GM19238 (cell line): Measurements from ENCODE around the gene HID1.
"Not testable (repeated sequence)": the region's sequence is repeated elsewhere in the genome, so short reads cannot be mapped to it uniquely, and the experiment has no call there.

Source experiments
- DNase-seq: peaks from one replicate; pipeline ENCODE4 v3.0.0; 2011; ENCODE audit warnings: low spot score; ENCODE audit not compliant: insufficient read length

HID1 gene, protein sequence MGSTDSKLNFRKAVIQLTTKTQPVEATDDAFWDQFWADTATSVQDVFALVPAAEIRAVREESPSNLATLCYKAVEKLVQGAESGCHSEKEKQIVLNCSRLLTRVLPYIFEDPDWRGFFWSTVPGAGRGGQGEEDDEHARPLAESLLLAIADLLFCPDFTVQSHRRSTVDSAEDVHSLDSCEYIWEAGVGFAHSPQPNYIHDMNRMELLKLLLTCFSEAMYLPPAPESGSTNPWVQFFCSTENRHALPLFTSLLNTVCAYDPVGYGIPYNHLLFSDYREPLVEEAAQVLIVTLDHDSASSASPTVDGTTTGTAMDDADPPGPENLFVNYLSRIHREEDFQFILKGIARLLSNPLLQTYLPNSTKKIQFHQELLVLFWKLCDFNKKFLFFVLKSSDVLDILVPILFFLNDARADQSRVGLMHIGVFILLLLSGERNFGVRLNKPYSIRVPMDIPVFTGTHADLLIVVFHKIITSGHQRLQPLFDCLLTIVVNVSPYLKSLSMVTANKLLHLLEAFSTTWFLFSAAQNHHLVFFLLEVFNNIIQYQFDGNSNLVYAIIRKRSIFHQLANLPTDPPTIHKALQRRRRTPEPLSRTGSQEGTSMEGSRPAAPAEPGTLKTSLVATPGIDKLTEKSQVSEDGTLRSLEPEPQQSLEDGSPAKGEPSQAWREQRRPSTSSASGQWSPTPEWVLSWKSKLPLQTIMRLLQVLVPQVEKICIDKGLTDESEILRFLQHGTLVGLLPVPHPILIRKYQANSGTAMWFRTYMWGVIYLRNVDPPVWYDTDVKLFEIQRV

DNA sequence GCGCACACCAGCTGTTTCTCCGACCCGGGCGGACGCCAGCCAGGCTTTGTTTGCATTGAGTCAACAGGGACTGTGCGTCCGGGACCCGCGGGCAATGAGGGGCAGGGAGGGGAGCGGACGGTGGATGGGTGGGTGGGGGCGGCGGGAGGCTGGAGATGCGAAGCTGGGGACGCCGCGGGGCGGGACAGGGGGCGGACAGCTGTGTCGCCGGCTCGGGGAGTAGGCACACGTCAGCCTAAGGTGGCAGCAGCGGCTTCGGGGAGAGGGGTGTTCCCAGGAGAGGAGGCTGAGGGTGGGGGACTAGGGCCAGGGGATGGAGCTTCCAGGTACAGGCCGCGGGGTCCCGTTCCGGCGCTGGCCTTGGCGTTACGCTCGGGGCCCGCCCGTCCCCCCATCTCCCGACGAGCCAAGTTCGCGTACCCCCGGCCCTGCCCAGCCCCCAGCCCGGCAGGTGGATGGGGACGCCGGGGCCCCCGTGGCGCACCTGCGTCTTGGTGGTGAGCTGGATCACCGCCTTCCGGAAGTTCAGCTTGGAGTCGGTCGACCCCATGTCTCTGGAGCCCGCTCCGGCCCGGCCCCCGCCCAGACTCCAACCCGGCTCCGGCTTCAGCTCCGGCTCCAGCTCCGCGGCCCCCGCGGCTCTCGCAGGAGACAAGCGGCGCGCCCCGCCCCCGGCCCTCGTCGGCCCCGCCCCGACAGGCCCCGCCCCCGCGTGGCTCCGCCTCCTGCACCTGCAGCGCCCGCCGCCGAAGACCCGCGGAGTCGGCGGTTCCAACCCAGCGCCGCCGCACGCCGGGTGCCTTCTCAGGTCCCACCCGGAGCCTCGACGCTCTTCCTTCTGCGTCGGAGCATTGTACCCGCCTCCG lies at the start of gene HID1:
TSS of gene HID1 (minus strand) at position 653 of the 866 bp plus-strand sequence. CDS start at position 550, 103 bp downstream.
- DNase-seq, result peak; percentile 76

DNA sequence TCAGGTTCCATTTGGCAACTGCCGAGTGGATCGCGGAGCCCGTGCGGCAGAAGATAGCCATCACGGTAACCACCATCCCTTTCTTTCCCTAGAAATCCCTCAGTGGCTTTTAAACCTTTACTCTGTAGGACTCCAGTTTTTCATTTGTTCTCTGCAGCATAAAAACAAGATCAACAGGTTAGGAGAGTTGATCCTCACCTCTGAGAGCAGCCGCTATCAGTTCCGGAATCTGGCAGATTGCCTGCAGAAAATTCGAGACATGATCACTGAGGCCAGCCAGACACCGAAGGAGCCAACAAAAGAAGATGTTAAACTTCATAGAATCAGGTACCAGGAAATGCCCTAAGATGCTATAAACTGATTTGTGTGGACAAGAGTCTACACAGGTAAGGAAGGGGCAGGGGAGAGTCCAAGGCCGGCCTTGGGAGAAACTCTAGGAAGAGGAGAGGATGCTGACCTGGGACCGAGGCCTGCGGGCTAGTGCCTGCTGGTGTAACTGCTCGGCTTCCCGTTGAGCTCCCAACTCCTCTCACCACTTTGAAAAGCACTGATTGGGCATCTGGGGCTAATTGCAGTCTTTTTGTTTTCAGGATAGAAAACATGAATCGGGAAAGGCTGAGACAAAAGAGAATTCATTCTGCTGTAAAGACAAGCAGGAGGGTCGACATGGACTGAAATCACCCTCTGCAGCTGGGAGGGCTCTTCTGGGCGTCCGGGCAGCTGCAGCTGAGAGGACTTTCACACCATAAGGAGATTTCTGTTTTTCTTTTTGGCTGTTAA lies 48.0 kb upstream of the HID1 start:
- no peak for DNase-seq

DNA sequence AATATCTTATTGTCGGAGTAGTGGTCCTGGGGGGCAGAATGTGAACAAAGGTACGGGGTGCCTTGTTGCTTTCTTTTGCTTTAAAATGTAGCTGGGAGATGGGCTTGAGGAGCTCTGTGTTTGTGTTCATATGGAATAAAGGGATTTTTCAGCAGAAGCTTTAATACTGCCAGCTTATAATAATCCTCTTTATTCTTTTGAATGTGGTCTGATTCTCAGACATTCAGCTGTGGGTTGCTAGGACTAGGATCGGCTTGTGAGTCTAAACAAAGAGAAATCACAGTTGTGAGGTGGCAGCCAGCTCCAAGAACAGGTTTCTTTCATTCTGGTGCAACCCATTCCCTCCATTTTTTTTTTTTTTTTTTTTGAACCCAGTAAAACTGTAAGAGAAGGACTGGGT lies 47.2 kb upstream of the HID1 start:
- no peak for DNase-seq

DNA sequence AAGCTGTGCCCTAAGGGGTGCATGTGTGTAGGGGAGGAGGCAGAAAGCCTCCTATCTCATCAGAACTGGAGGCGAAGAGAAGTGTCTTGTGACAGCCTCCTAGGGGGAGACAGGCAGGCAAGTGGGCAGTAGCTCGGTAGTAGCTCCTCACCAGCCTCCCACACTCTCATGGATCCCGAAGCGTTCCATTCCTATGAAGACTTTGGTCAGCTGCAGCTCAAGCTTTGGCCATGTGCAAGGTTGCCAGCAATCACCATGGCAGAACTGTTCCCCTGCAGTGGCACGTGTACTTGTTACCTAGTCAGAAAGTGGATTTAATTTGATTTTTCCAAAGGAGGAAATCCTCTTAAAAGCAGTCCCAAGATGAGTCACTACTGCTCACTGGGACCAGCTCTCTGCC lies 46.6 kb upstream of the HID1 start:
- no peak for DNase-seq

DNA sequence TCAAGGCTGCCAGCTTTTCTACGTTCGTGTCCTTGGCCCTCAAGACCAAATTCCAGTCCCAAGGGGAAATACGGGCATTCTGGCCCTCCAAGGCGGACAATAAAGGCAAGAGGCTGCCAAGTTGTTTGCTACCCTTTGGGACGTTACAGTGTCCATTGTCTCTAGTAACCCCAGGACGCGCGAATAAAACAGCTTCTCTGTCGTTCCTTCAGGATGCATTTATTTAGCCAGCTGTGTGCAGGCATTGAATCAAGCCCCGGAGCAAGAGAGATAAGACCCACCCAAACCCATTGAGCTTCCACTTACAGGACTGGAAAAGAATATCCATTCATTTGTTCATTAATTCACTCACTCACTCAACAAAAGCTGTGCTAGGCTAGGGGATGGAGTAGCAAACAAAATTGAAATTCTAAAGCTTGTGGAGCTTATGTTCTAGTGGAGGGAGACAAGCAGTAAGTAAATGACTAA lies 40.6 kb upstream of the HID1 start:
- no peak for DNase-seq

DNA sequence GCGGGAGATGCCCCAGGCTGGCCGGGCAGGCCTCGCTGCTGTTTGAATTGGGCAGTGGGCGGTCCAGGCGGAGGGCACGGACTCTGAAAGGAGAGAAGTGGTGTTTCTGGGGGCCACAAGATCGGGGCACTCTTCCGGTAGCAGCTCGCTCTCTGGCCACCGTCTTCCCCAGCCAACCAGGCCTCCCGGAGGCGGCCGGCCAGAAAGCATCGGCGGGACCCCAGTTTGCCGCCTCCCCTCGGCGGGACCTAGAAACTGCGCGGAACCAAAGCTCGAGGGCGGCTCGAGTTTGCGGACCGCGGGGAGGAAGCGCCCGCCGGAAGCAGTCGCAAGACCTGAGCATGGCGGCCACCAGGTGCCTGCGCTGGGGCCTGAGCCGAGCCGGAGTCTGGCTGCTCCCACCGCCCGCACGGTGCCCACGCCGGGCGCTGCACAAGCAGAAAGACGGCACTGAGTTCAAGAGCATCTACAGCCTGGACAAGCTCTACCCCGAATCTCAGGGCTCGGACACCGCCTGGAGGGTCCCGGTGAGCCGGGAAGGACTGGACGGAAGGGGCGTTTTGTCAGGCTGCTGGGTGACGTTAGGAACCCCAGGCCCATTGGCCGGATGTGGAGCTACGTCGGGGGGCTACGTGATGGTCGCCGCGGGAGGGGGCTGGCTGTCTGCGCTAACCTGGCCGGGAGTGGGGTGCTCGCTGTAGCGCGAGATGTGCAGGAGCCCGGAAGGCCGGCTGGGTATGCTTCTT lies 40.0 kb upstream of the HID1 start, which contains the start of gene MRPL58:
TSS of gene MRPL58 (plus strand) at position 325 of the 746 bp plus-strand sequence. CDS start at position 342, 17 bp downstream.
- DNase-seq, result peak; percentile 94

DNA sequence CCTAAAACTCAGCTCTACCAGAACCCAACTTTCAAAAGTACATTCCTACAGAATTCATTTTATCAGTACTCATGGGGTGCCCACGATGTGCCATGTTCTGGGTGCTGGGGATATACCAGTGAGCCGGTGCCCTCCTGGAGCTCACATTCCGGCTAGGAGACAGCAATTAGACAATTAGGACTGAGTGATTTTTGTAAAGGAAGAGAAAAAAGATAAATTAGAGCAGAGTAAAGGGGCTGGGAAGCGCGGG lies 39.5 kb upstream of the HID1 start:
- DNase-seq, result no peak

DNA sequence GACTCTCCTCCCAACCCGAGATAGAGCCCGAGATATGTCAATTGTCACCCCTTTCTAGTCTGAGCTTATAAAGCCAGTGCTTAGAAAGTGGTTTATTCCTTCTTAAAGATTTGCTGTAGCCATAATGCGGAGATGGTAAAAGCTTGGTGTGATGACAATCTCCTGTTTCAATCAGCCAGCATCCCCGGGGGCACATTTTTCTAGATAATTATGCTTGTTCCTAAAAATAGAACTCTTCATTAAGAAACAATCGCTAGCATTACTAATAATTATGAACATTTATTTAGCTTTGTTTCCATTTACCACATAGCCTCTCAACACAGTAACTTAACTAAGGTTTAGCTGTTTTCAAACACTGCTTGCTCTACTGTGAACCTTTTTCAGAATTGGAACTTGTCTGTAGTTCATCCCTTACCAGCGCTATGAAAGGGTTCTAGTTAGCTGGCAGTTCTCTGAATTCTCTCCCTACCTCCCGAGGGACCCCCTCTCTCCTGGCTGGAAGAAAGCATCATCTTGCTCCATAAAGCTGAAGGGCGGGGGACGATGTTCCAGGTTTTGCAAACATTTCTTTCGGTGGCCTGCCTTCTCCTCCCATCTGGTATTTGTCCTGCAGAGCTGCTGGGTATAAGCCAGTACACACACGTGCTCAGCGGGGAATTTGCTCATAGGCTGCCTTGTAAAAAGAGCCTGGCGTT lies 39.0 kb upstream of the HID1 start:
- DNase-seq, result no peak

DNA sequence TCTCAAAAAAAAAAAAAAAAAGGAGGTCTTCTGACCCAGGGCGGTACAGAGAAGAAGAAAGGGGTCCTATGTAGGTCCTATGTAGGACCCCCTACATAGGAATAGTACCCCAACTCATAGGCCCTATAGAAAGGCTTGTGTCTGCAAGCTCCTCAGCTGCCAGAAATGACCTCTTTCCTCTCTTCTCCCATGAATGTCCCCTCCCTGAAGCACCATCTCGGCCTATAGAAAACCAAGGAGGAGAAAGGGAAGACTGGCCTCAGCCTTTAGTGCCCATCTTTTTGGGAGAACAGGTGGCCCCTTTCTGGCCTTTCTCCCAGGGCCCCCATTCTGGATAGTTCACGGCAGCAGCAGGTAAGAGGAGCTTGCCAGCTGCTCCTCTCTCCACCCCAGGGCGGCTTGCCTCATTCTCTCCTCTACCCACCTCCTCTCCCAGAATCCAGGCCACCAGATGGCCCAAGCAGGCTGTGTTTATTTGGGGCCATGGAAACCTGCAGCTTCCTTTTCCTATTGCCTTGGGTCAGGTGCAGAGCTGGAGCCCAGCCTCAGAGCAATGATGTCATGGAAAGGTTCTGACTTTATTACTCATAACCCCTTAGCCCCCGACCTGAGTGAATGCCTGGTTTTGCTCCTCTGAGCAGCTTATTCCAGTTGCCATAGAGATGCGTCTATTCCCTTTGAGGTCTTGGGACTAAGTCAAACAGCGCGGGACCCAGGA lies 38.3 kb upstream of the HID1 start:
- DNase-seq, result no peak

DNA sequence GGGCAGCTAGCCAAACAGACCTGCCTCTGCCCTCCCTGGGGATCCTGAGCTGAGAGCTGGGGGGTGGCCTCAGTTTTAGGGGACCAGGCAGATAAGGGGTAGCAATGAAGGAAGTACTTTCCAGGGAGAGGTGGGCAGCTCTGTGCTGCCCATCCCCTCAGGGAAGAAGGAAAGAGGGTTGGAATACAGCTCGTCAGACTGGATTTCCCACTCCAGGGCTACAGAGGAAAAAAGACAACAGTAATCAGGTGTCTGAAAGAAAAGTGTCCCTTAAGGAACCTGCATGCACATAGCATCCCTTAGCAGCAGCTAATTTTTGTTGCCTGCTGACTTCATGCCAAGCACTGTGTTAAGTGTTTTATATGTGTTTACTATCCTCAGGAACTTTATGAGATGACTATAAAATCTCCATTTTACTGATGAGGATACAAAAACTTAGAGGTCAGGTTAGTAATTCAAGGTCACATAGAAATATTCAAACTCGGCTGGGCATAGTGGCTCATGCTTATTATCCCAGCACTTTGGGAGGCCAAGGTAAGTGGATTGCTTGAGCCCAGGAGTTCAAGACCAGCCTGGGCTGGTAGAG lies 36.7 kb upstream of the HID1 start:
- DNase-seq, result no peak

DNA sequence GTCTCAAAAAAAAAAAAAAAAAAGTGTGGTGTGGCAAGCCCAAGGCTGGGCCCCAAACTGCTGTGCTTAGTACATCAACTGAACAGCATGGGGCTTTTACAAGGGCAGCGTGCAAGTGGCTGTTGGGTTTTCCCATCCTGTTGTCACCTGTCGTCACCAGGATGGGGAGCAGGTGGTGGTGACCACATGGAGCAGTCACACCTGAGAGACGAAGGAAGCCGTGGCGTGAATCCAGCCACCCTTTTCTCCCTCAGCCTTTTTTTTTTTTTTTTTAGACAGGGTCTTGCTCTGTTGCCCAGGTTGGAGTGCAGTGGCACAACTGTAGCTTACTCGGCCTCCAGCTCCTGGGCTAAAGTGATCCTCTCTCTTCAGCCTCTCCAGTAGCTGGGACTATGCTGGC lies 35.8 kb upstream of the HID1 start:
- DNase-seq, result no peak

DNA sequence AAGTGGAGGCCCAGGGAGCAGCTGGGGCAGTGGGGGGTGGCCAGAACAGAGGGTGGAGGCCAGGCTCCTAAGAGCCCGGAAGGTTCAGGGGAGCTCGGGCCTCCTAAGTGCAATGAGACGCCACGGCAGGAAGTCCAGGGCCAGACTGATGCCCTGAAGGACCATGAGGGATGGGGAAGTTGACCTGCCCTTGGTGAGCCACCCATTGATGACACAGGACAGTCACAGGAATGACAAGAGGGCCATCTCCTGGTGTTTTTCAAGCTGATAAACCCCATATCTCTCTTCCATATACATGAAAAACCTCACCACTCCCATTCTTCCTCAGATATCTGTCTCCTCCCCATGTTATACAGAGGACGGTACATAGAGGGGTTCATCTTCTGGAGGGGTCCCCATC lies 34.1 kb upstream of the HID1 start:
- no peak for DNase-seq

DNA sequence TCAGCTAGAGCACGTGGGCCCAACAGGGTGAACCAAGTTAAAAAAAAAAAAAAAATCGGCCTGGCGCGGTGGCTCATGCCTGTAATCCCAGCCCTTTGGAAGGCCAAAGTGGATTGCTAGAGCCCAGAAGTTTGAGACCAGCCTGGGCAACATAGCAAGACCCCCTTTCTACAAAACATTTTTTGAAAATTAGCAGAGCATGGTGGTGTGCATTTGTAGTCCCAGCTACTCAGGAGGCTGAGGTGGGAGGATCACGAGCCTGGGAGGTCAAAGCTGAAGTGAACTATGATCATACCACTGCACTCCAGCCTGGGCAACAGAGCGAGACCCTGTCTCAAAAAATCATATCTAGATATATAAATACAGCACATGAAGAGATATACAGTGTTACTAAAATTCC lies 33.5 kb upstream of the HID1 start:
- not testable (repeated sequence) for DNase-seq

DNA sequence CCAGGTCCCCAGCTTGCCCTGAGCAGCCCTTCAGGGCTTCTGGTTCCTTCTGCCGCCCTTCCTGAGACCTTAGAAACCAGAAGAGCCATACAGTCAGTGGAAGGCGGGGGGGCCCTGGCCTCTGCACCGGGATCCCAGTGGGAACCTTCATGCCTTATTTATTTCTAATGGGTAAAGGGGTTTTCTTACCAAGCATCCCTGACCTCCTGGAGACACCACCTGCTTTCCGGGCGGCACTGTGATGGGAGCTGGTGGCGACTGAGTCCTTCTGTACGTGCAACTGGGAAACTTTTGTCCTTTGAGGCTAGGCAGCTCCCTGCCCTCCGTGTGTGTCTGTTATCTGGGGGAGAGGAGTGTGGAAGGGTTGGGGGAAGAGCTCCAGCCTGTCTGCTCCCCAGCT lies 32.7 kb upstream of the HID1 start:
- no peak for DNase-seq

DNA sequence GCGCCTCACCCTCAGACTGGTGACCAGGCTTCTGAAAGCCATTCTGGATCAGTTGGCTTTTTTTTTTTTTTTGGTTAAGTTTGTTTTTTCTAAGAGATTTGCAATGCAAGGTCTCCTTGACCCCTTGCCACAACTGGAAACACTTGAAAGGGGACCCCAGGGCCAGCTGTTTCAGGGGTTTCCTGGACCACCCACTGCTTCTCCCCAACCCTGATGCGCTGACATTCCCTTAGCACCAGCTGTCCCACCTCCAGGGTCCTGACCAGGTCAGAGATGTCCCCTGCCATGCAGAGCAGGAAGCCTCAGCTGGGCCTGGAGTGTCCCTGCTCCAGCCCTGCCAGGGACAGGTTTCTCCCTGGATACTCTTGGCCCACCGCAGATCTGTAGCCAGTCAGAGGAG lies 31.8 kb upstream of the HID1 start:
- DNase-seq, result no peak

DNA sequence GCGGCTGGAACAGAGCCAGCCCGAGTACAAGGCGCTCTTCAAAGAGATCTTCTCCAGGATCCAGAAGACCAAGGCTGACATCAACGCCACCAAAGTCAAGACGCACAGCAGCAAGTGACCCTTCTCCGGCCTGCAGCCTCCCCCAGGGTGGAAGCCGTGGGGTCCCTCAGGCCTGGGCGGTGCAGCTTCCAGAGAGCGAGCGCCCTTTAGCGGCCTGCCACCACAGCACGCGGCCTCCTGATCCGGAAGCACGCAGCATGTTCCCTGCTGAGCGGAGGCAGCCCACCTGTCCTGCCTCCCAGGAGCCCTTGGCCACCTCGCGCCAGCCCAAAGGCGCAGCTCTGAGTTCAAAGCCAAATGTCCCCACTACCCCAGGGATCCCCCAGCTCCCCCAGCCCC lies 31.4 kb upstream of the HID1 start:
- no peak for DNase-seq

DNA sequence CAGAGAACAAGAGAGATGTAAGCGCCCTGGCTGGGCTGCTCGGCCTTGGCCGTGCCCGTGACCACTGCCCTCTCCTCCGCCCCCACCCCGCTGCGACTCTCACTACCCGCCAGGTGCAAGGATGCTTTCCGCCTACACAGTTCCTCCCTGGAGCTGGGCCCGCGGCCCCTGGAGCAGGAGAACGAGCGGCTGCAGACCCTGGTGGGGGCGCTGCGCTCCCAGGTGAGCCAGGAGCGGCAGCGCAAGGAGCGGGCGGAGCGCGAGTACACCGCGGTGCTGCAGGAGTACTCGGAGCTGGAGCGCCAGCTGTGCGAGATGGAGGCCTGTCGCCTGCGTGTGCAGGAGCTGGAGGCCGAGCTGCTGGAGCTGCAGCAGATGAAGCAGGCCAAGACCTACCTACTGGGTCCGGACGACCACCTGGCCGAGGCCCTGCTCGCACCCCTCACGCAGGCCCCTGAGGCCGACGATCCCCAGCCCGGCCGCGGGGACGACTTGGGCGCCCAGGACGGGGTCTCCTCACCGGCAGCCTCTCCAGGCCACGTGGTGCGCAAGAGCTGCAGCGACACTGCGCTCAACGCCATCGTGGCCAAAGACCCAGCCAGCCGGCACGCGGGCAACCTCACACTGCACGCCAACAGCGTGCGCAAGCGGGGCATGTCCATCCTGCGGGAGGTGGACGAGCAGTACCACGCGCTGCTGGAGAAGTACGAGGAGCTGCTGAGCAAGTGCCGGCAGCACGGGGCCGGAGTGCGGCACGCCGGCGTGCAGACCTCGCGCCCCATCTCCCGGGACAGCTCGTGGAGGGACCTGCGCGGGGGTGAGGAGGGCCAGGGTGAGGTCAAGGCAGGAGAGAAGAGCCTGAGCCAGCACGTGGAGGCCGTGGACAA lies 30.8 kb upstream of the HID1 start:
- DNase-seq, result no peak
